GM12878 (cell line): ENCODE measurements around the gene PSMD13.

Experiments used
- CBX5 ChIP-seq: sonication (generic); IDR thresholded peaks from 2 replicates; pipeline ENCODE4 v1.6.1; 2016; ENCODE audit warnings: low read depth, moderate library complexity, mild to moderate bottlenecking, inconsistent platforms
- CTCF ChIP-seq, 3 experiments: IDR thresholded peaks in 2 of 3; conservative IDR thresholded peaks in 1 of 3; 2 replicates each; pipeline ENCODE4 v1.5.1; 2011; ENCODE audit warnings: low read depth in 3 of 3, low read length in 3 of 3, mild to moderate bottlenecking in 3 of 3, control low read depth in 2 of 3, moderate library complexity in 2 of 3, inconsistent platforms in 1 of 3, mixed read lengths in 1 of 3; ENCODE audit not compliant: control insufficient read depth in 2 of 3, insufficient read depth in 1 of 3; ENCODE audit errors: extremely low read depth in 1 of 3
- EGR1 ChIP-seq, 2 experiments: IDR thresholded peaks; 1 replicate in 1 of 2; 2 replicates in 1 of 2; pipeline ENCODE4 v1.6.1; 2011 to 2012; ENCODE audit warnings: low read depth in 2 of 2, low read length in 2 of 2, borderline replicate concordance in 1 of 2, mild to moderate bottlenecking in 1 of 2, moderate library complexity in 1 of 2
- POLR2AphosphoS2 ChIP-seq: IDR thresholded peaks from 2 replicates; pipeline ENCODE4 v1.6.1; 2011; ENCODE audit warnings: low read depth, mild to moderate bottlenecking, low read length, improper control_type of control experiment, moderate library complexity
- RAD21 ChIP-seq: IDR thresholded peaks from 2 replicates; pipeline ENCODE4 v1.6.1; 2011; ENCODE audit warnings: mild to moderate bottlenecking, low read depth, low read length, moderate library complexity; ENCODE audit not compliant: insufficient read depth
- REST ChIP-seq: IDR thresholded peaks from 2 replicates; pipeline ENCODE4 v1.6.1; 2012; ENCODE audit warnings: mild to moderate bottlenecking, low read depth, low read length
- RFX5 ChIP-seq: IDR thresholded peaks from 2 replicates; pipeline ENCODE4 v1.6.1; 2011; ENCODE audit warnings: low read depth, low read length, improper control_type of control experiment
- SP1 ChIP-seq: IDR thresholded peaks from one replicate; pipeline ENCODE4 v1.6.1; 2011; ENCODE audit warnings: low read depth, low read length

- TF ChIP-seq RFX5 (no peak), POLR2AphosphoS2 (no peak), EGR1 (IDR thresholded peaks at IDR 0.05; ENCODE audit: borderline replicate concordance in 1 of 2, low read depth in 2 of 2, low read length in 2 of 2) (no peak), CTCF (IDR thresholded peaks at IDR 0.05 in 2 of 3, conservative IDR thresholded peaks at IDR 0.05 in 1 of 3; ENCODE audit: control insufficient read depth in 2 of 3, extremely low read depth in 1 of 3, insufficient read depth in 1 of 3, low read depth in 3 of 3, low read length in 3 of 3) (no peak), REST (no peak), RAD21 (no peak), CBX5 (no peak), SP1 (no peak)
Observed at GRCh38 chr11:272195-272930, 35.6 kb downstream of the PSMD13 start.
